ENCODE results near the gene SHANK3.

The SHANK3 gene

DNA sequence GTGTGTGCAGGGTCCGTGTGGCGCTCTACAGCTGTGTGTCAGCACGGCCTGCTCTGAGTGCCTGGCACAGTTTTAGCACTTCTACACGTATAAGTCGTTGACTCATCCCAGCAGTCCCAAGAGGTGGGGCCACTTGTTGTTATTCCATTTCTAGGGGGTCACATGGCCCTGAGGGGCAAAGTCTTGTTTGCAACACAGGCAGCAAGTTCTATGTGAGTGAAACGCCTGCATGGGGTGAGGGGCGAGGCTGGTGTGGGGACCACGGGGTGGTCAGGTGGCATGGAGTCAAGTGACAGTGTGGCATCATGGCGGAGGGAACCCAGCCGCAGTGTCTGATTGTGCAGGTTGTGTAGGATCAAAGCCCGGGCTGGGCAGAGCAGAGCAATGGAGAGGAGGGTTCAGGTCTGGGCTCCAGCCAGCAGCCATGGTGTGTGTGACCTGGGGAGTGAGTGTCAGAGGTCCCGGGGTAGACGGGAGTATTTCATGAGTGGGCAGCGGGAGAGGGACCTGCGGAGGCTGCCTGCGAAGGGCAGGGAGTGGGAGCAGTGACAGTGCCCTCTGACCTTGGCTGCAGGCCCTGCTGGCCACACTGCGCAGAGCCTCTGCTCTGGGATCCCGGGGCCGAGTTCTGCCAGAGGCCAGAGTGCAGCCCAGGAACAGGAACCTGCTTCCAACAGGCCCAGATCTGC lies 27.9 kb downstream of the SHANK3 start:
- DNase-seq, result no peak

- DNase-seq, result no peak
These were observed 28.4 kb downstream of the SHANK3 start for GRCh38 chr22:50701076-50701419.

GRCh38 chr22:50701428-50702154 lies 29.0 kb downstream of the SHANK3 start:
- DNase-seq, result no peak

- no peak for DNase-seq
These were observed 29.6 kb downstream of the SHANK3 start for GRCh38 chr22:50702261-50702671.

DNA sequence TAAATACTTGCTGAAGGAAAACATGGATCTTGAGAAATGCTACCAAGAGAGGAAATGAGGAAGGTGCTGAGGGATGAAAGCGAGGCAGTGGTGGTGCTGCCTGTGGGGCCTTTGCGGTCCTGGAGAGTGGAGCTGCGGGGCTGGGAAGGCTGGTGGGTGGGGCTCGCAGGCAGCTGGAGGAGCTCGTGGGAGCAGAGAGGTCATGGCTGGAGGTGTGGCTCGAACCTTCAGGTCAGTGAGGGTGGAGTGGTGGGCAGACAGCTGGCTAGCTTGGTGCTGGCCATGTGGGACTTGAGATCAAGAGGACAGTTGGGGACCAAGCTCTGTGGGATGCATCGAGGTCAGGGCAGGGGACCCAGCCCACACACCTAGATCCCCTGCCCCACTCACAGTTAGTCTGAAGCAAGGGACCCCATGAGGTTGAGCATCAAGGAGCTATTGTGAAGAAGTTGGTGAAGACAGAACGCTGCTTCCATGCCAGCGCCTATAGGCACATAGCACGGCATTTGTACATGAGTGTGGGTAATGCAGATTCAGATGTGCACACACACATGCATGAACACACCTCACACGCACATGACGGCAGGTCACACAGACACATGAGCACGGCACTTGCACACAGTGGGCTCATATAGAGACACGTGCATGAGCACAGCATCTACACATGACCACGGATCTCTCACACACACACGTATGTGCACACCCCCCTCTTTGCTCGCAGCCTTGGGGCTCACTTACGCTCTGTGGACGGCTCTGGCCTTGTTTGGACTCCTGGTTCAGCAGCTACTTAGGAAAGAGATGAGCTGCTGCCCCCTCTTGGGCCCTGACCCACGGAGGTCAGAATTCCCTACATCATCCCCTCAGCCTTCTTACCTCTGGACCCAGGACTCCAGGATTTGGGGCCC lies 30.4 kb downstream of the SHANK3 start:
- DNase-seq, result no peak

DNA sequence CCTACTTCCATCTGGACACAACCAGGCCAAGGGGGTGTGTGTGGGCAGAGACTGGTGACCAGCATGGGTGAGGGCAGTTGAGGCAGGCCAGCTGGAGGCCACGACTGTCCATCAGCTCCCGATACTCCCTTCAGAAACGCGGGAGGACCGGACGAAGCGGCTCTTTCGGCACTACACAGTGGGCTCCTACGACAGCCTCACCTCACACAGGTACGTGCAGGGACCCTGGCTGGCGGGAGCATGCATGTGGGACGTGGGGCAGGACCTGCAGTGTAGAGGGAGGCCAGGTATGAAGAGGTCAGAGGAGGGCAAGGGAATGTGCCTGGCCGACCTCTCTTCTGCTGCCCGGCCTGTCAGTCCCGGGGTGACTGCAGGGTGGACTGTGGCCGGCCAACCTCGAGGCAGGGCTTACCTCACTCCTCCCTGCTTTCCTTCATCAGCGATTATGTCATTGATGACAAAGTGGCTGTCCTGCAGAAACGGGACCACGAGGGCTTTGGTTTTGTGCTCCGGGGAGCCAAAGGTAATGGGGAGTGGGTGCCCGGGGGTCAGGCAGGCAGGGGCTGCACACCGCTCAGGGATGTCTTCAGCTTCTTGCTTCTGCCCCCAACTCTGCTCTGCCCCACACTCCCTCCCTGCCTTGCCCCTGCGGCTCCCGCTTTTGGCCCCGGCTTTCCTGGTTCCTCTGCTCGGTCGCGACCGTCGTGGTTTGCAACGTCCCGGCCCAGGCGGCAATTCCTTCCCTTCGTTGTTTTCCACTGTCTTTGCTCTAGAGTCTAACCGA lies 31.3 kb downstream of the SHANK3 start:
- DNase-seq, result no peak

DNA sequence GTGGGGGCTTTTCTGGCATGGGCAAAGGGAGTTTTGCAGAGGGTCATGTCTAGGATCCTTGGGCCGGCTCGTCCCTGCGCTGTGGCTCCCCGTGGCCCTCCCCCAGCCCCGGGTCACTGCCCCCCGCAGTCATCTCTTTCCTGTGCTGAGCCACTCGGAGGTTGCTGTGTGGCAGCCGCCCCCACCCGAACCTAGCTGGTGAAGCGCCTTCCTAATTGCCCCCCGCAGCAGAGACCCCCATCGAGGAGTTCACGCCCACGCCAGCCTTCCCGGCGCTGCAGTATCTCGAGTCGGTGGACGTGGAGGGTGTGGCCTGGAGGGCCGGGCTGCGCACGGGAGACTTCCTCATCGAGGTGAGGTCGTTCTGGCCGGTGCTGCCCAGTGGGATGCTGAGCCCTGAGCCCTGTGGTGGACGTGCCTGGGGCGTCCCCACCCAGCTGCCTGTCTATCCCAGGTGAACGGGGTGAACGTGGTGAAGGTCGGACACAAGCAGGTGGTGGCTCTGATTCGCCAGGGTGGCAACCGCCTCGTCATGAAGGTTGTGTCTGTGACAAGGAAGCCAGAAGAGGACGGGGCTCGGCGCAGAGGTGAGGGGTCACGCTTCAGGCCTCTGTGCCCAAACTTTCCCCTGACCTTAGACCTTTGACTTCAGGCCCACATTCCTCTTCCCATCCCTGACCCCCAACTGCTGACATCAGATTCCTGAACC lies 32.0 kb downstream of the SHANK3 start:
- no peak for DNase-seq

DNA sequence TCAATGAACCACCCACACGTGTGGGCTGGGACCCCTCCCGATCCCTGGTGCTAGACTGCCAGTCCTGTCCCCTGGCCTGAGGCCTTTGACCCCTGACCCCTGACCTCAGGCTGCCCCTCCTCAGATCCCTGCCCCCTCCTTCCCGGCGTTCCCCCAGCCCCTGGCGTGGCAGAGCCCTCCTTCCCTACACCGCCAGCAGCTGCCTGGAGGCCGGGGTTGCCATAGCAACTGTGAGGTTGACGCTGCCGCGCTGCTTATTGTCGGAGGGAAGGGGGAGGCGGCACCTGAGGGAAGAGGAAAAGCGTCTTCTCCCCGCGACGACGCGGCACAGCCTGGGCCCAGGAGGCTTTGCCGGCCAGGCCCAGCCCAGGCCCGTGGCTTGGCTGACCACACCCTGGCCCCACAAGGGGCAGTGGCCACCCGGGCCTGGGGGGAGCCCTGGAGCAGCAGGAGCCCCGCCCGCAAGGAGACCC lies 32.6 kb downstream of the SHANK3 start:
- DNase-seq, result no peak

DNA sequence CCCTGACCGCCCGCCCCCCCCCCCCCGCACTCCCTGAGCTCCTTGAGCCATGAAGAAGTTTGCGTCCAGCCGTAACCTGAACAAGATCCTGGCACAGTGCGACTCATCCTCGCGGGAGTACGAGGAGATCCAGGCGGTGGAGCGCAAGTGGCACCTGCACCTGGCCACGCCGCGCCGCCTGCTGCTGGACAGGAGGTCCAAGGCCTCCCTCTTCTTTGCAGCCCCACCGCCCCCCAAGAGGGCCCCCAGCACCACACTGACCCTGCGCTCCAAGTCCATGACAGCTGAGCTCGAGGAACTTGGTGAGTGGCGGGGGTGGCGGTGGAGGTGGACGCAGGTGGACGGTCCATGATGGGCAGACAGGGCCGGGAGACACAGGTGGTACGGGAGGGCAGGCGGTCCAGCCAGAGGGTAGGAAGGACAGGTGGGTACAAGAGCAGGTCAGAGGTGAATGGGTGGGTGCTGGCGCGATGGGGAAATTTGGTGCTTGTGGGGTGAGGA lies 33.3 kb downstream of the SHANK3 start:
- DNase-seq, result no peak

- no peak for DNase-seq
These were observed 34.0 kb downstream of the SHANK3 start for GRCh38 chr22:50706481-50707125.

DNA sequence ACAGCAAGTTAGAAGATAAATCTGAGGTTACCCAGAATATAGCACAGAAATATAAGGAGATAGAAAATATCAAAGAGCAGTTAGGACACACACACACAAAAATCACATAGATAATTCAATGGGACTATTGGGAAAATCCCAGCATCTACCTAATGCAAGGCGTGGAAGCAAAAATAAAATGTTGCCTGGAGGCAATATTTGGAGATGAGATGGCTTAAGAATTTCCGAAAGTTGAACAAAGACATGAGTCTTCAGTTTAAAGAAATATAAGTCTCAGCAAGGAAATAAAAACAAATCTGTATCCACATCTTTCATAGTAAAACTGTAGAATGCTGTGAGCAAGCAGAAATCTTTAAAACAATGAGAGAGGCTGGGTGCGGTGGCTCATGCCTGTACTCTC lies 35.9 kb downstream of the SHANK3 start:
- no peak for DNase-seq

- DNase-seq, result no peak
These were observed 36.4 kb downstream of the SHANK3 start for GRCh38 chr22:50708996-50709395.

DNA sequence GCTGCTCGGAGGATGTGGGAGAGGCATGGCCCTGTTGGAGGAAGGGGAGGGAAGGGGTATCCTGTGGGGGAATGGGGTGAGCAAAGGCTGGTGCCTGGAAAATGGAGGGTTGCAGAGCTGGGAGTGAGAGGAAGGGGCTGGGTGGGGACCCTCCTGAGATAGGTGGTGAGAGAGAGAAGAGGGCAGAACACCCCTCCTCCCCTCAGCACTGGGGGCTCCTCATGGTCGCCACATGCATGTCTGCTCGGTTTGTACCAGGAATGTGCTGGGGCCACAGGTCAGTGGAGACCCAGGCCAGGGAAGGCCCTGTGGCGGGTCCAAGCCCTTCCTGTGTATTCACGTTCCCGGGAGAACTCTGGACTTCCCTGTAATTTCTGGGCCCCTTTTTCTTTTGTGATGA lies 37.6 kb downstream of the SHANK3 start:
- DNase-seq, result no peak

DNA sequence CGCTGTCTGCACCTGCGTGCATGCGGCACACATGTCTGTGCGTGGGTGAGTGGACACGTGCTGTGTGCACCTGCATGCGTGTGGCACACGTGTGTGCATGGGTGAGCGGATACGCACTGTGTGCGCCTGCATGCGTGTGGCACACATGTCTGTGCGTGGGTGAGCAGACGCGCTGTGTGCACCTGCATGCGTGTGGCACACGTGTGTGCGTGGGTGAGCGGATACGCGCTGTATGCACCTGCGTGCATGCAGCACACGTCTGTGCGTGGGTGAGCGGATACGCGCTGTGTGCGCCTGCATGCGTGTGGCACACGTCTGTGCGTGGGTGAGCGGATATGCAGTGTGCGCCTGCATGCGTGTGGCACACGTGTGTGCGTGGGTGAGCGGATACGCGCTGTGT lies 38.3 kb downstream of the SHANK3 start:
- no peak for DNase-seq

- no peak for DNase-seq
These were observed 39.1 kb downstream of the SHANK3 start for GRCh38 chr22:50711446-50712340.

DNA sequence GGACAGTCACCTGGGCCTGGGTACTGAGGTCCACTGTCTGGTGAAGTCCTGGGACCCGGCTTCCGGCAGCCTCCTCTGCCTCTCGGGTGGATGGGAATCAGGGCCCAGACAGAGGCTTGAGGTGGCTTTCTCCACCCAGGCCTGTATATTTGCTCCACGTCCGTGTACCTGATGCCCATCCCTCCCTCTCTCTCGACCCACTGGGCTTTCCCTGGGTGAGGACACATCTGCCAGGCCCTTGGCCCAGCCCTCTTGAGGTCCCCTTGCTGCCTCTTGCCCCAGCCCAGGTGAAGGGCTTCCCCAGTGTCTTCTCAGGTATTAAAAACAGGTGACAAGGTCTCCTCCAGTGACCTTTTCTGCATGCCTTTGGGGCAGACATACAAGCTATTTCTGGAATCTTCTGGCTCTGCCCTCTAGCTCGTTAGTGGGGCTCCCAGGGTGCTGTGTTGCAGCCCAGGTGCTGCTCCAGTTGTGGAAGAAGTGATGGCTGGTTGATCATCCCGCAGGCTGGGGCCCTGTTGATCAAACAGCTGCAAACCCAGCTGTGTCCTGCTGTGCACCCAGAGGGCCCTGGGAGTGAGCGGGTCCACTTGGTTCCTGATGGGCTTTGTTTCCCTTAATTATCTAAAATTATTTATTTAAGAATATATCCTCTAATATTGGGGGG lies 39.9 kb downstream of the SHANK3 start:
- no peak for DNase-seq

GRCh38 chr22:50713008-50713385 lies 40.4 kb downstream of the SHANK3 start:
- no peak for DNase-seq

GRCh38 chr22:50713571-50714056 lies 41.0 kb downstream of the SHANK3 start:
- no peak for DNase-seq

DNA sequence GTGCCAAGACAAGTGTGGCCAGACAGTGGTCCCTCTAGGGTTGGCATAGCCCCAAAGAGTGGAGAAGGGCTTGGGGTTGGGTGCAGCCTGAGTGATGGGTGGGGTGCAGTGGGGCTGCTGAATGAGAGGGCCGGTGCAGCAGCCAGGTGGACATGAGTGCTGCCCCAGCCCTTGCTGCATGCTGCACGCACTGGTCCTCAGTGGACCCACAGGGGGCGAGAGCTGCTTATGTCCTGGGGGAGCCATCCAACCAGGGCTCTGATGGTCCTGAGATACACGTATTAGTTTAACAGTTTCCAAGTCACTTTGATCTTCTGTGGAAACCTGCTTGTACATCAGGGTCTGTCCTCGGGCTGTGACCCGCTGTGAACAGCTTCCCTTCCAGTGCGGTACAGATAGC lies 41.5 kb downstream of the SHANK3 start:
- DNase-seq, result no peak
